LNCAP (cell line): ENCODE data around the gene PAX8.

Experiments used
- TF ChIP-seq, protein P1 (sequence below): fragments of 450-650 bp; IDR thresholded peaks from 2 replicates; pipeline ENCODE4 v1.5.1; 2017; ENCODE audit warnings: mild to moderate bottlenecking

The PAX8 gene

DNA sequence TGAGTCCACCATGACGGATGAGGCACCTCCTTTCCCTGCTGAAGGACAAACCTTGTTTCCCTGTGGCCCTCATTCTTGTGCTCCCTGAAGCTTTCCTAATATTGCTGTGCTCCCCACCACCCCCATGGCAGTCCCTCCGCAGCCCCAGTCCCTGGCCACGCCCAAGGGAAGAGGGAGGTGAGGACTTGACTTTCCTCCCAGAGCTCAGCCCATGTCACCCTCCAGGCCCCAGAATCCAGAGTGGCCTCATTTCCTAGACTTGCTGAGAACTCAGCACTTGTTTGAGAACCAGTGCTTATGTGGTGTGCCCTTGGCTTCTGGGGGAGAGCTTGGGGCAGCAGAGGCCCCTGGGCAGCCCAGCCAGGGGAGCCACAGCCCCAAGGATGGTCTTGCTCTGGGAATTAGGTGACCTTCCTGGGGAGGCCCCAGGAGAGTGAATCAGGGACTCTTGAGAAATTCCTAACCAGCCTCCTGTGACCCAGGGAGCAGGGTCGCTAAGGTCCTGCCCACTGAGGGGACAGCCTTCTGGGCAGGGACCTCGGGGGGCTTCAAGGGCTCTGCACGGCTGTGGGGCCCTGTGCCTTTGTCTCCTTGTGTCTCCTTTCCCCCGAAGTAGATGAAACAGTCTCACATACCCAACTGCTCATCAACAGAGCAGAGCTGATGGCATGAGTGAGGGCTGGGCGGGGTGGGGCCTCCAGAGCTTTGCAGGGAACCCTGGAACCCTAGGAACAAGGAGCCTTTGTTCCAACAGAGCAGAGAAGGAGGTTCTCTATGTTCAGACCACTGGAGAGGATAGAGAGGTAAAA, 77.0 kb downstream of the PAX8 start:
- TF ChIP-seq, protein P1, sequence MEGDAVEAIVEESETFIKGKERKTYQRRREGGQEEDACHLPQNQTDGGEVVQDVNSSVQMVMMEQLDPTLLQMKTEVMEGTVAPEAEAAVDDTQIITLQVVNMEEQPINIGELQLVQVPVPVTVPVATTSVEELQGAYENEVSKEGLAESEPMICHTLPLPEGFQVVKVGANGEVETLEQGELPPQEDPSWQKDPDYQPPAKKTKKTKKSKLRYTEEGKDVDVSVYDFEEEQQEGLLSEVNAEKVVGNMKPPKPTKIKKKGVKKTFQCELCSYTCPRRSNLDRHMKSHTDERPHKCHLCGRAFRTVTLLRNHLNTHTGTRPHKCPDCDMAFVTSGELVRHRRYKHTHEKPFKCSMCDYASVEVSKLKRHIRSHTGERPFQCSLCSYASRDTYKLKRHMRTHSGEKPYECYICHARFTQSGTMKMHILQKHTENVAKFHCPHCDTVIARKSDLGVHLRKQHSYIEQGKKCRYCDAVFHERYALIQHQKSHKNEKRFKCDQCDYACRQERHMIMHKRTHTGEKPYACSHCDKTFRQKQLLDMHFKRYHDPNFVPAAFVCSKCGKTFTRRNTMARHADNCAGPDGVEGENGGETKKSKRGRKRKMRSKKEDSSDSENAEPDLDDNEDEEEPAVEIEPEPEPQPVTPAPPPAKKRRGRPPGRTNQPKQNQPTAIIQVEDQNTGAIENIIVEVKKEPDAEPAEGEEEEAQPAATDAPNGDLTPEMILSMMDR: no peak

DNA sequence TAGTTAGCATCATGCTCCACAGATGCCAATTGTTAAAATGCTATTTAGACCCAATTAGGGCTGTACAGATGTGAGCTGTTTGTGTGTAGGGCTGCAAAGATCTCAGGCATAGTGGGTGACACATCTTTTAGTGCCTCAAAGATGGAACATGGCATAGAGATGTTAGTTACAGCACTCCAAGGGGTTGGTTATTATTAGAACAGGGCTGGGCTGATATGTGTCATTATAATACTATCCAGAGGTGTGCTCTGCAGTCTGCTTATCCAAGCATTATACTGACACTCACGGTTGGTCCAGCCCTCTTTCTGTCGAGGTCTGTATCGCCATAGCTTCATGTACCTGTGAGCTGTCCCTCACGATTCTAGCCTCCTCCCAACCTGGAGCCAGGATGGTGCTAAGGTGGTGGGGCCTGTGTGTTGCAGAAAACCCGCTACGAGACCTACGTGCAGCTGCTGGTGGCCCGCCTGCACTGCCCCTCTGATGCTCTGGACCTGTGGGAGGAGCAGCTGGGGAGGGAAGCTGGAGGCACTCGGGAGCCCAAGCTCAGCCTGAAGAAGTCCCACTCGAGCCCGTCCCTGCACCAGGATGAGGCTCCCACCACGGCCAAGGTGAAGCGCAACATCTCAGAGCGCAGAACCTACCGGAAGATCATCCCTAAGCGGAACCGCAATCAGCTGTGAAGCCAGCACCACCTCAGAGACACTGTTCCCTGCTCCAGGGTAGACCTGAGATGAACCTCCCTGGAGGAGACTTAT, 77.8 kb downstream of the PAX8 start:
- TF ChIP-seq, protein P1: no peak

DNA sequence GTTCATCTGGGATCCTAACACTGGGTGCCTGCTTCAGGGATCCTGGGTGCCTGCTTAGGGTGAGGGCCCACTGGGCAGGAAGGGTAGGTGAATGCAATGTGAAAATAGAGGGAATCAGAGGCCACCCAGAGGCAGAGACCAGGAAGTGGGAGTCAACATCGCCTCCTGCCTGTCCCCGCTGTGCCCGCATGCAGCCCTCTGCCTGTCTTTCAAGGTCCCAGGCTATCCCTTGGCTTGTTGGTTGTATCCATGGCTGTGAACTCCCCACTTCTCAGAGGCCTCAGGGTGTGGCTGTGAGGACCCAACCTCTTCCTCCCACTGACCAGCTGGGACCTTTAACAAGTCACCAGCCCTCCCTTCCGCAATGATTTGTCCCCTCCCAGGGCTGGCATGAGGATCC, 78.5 kb downstream of the PAX8 start:
- TF ChIP-seq, protein P1: no peak

DNA sequence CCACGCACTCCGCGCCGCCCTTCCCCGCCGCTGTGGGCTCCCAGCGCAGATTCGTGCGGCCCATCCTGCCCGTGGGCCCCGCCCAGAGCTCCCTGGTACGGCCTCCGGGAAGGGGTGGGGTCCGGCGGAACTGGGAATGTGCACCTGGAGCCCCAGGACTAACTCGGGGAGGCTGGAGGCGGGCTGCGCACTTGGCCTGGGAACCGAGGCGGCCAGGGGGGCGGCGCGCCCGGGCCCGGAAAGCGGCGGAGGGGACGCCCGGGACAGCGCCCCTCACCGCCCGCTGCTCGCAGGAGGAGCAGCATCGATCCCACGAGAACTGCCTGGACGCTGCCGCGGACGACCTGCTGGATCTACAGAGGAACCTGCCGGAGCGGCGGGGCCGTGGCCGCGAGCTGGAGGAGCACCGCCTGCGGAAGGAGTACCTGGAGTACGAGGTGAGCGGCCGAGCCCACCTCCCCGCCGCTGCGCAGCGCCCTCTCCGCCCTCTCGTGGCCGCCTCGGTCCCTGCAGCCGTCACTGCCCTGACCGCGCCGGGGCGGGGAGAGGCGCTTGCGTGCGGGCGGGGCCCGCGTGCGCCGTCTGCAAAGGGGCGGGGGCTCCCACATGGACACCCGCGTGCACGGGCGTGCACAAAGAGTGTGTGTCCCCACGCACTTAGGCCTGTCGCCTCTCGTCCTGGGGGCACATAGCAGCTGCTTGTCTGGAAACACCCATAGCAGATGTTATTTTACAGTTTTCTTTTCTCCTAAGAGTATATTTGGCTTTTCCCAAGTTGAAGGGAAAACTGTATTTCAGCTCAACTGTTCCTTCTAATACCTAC, 79.7 kb downstream of the PAX8 start:
- TF ChIP-seq, protein P1: peak; percentile 85

DNA sequence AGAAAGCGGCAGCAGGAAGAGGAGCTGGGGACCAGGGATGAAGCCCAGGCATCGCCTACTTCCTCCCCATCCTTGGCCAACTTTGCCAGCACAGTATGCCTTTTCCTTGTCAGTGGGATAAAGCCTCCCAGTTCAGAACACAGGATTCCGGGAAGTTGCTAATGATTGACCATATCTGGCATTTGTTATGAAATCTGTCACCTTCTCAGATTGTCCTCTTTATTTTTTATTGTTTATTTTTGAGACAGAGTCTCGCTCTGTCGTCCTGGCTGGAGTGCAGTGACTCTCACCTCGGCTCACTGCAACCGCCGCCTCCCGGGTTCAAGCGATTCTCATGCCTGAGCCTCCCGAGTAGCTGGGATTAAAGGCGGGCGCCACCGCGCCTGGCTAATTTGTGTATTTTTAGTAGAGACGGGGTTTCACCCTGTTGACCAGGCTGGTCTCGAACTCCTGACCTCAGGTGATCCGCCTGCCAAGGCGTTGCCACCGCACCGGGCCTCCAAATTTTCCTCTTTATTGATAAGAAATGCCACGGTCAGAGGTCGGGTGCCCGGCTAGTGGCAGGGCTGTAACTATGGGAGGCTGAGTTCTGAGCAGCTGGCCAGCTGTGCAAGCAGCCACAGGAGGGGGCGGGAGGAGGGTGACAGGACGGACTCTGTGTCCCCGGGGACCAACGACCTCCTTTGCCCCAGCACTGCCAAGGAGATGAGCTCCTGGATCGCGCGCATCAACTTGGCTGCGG, 80.5 kb downstream of the PAX8 start:
- TF ChIP-seq, protein P1: no peak

DNA sequence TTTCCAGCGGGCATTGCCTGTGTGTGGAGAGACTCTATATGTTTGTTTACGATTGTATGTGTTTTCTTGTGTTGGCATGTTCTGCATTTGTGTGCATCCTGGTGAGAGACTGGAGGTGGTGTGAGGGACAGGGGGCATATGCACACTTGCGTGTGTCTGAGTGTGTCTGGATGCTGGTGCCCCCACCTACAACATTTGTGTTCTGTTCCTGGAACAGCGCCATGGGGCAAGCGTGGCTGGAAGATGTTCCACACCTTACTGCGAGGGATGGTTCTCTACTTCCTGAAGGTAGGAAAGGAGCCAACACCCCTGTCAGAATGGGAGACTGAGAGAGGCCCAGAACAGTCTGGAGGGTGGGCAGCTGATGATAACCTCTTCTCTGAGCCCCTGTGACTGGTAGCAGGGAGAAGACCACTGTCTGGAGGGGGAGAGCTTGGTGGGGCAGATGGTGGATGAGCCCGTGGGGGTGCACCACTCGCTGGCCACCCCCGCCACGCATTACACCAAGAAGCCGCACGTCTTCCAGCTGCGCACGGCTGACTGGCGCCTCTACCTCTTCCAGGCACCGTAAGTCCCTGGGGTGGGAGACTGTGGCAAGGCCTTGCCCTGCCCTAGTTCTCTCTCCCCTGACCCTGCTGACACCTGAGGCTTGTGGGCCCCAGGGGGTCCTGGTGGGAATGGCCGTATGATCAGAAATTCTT, 81.2 kb downstream of the PAX8 start:
- TF ChIP-seq, protein P1: no peak
